ENCODE data around the gene GLCCI1.

GLCCI1 gene

DNA sequence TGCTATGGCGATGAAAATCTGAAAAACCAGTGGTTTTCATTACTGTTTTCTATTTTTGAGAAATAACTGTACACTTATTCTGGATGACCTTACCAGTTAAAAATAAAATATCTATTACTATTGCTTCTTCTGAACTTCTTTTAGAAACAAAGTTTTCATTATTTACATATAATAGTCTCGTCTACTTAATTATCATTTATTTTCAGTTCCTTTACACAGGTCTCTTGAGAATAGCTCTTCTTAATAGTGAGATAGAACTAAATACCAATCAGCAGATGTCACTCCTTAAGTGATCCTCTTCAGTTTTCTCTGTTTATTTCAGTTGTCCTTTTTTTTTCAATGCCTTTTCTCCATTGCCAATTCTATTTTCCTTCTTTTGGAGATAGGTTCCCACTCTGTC lies 4.3 kb upstream of the GLCCI1 start:
- no peak for DNase-seq

GRCh38 chr7:7964691-7965090 lies 3.9 kb upstream of the GLCCI1 start:
- DNase-seq = no peak

DNA sequence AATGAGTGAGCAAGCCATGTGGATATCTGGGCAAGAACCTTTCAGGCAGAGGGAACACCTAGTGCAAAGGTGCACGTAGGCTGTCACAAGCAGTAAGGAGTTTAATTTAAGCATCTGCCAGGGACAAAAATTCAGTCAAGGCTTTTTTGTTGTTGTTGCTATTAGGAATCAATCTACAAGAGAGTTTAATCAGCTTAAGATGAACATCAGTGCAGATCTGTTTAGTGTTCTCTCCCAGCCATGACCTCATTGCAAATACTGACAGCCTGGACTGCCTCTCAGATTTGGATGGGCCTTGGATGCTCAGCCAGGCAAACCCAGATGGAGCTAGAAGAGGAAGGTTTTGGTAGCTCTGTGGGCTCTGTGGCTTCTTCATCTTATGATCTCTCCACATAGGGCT lies 3.3 kb upstream of the GLCCI1 start:
- no peak for DNase-seq

DNA sequence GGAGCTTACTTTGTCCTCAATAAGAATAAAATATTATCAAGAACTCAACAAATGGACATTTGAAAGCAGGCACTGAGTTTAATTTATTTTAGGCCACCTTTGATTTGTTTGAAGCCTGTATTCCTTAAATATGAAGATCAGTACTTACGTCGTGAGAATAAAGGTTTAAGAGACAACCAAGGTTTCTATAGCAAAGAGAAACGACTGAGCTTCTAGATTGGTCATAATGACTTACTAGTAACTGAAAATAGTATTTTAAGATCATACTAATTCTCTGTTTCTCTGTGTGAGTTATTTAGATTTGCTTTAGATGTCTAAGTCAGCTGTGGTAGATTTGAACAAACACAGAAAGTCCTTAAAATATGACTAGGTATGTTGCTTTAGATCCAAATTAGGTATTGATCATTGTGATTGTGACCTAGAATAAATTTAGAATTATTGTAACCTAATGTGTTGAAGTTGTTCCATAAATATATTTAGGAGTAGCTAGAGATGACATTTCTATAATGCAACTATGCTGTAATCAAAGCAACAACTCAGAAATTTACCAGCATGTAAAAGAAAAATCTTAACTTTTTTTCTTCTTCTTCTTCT lies 2.4 kb upstream of the GLCCI1 start:
- no peak for DNase-seq

DNA sequence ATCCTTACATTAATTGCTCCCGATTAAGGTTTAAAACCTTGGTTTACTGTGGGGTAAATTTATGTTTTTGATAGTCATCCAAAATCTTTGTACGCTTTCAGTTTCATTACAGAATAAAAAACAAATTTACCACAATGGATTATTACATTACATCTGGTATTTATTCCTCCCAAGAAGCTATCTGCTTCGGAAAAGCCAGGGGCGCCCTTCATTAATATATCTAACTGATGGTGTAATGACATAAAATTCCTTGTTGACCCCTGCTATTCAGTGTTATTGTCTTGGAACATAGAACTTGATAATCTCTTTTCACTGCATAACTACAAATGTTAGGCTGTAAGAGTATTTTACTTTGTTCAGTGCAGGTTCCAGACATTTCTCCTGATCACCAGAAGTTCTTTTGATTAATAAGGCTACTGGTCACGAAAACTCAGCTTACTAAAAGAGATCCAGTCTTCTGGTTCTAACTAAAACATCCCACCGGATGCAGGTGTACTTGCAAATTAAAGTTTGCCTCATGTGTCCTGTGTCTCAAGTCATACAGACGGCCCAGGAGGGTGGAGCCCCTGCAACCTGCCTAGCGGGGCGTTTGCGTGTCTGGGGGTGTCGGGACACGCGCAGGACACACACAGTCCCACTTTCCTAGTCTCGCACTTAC lies 581 bp upstream of the GLCCI1 start:
- no peak for DNase-seq

- DNase-seq = peak; percentile 89
Observed at GRCh38 chr7:7969306-7970236, 975 bp downstream of the GLCCI1 start.

DNA sequence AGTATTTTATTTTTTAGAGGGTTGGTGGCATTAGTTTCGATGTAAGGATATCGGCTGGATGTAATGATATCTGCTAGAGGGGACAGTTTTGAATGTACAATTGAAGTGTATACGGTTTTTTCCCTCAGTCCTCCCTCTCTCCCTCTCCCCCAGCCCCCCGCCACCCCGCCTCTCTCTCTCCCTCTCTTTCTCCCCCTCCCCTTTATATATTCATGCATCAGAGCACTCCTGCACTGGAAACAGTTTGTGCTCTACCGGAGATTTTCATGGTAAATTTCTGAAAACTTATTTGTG lies 1.6 kb downstream of the GLCCI1 start:
- peak; percentile 87 for DNase-seq

DNA sequence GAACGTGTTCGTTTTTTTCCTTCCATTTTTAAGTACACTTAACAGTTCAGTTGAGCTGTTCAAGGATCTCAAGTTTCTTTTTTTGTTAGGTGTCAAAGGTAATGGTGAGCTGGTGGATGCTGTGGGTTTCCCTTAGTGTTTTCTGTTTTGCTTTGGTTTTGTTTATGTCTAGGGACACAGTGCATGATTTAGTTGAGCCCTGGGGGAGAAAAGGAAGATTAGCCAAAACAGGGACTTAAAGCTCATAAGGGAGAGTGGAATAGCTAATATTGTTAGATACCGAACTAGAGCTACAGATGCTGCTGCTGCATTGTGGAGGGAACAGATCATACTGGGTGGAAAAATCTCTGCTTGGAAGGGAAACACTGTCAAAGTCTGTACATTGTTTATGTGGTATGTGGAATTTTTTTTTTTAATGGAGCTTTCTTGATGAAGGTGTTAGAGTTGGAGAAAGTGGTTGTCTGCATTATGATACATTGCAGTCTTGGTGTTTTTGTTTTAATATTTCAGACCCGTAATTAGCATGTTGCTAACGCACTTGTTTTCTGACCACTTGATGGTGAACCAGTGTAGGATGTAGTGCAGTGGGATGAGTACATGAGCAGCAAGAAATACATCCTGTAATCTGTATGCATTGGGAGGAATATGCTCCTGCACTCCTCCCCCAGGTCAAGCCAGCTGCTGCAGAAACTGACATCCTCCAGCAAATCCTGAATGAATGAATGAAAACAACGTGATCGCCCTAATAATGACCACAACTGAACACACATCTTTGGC lies 2.1 kb downstream of the GLCCI1 start:
- DNase-seq = peak; percentile 62

- DNase-seq = no peak
Observed at GRCh38 chr7:7971308-7972040, 2.9 kb downstream of the GLCCI1 start.

DNA sequence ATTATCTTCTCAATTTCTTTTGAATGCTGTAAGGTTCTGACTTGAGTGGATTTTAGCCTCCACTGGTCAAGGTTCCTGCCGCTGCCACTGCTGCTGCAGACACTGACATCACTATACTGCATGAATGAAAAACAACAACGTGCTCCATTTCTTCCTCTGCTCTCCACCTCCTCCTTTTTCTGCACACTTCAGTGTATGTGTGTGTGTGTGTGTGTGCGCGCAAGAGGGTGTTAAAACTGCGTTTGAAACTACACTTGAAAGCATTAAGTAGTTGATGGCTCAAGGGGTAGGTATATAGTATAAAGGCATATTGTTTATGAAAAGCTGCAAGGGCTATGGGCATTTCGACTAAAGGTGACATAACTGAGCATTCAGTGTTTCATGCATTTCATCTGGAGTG lies 3.5 kb downstream of the GLCCI1 start:
- peak; percentile 70 for DNase-seq

DNA sequence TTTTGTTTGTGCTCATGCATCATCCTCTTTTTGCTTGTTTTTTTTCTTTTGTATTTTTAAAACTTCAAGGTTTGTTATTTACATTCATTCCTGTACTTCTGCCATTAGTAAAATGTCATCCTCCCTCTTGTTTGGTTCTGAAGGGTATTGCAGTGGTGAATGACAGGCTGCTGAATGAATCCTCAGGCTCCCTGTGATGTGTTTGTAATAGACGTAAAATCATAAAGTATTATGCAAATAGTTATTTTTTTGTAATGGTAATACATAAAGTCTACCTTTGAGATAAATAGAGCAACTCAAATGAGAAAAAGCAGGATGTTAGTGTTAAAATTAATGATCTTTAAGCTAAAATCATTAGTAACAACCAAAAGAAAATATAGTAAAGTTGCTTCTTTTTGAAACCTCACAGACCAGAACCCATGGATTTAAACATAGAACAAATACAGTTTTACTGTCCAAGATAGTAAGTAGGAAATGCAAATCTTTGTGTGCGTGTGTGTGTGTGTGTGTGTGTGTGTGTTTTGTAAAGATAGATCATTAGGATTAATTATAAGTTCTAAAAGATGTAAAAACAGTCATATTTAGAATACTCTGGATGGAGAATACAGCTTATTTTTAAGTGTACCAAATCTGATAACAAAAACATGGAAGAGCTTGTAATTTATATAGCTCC lies 4.5 kb downstream of the GLCCI1 start:
- DNase-seq = no peak

DNA sequence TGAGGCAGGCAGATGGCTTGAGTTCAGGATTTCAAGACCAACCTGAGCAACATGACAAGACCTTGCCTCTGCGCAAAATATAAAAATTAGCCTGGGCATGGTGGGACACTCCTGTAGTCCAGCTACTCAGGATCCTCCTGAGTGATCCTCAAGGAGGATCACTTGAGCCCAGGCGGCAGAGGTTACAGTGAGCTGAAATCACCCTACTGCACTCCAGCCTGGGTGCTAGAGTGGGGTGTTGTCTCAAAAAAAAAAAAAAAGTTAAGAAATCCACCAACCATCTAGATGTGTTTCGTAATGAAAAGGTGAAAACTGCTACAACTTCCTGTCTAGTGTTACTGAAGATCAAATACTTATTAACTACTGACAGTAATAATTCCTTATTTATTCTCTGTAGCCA lies 8.1 kb downstream of the GLCCI1 start:
- no peak for DNase-seq

DNA sequence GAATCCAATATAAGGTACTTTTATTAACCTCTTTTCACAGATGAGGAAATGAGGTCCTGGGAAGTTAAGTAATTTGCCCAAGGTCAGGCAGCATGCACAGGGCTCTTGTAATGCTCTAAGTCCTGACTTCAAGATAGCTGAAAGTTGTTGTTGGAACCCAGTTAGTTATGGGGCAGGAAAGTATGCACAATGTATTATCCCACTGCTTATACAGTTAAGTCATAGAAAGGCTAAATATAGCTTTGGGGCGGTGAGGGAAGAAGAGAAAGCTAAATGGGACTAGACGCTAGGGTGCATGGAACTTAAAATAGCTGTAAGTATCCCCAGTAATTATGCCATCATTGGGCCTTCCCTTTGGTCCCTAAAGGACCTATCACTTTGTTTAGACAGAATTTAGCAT lies 9.2 kb downstream of the GLCCI1 start:
- DNase-seq = no peak

- no peak for DNase-seq
Observed at GRCh38 chr7:7978860-7979259, 10.3 kb downstream of the GLCCI1 start.

DNA sequence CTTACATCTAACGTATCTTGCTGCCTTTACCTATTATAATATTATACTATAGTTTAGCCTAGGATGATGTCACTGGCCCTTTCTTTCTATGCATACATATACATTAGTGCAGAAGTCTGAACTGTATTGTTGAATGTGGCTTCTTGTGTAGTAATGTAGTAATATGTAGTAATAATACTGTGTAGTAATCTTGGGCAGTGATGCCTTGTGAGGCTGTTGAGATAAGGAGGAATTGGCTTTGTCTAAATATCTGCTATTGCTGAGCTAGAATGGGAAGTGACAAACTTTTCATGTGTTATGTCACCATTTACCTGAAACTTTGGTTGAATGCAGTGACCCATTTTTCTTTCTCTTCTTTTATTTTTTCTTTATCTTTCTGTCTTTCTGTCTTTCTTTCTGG lies 11.0 kb downstream of the GLCCI1 start:
- DNase-seq = no peak

GRCh38 chr7:7980134-7980533 lies 11.5 kb downstream of the GLCCI1 start:
- DNase-seq = no peak

DNA sequence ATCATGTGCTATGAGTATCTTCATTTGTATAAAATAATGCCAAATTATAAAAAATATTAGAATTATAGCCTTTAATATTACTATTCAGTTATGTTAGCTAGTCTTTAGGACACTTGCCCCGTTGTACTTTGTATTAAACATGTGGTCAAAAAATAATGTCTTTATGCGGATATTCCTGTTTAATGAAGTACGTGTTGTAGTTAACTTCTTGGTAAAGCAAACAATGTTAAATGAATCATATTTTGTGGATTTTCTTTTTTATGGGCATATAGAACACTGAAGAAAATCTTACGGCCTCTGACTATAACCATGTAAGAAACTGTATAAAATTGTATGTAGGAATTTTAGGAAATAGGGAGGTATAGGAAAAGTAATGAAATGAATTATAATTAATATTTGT lies 14.3 kb downstream of the GLCCI1 start:
- DNase-seq = no peak

DNA sequence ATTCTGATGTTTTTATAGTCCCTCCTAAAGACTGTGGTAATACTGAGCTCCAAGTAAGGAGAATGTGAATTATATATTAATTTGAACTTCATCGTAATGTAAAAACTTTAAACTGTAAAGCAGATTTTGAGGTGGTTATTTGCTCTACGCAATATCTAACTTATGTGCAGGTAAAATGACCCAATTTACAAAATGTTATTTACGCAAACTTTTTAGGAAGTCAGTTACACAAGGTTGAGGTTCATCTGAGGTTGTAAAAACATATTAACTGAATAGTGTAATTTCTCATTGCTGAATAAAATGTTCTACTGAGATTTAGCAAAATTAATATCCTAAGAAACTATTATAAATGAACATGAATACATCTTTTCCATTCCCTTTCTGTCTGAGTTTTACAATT lies 15.8 kb downstream of the GLCCI1 start:
- no peak for DNase-seq

GRCh38 chr7:7988706-7989105 lies 20.1 kb downstream of the GLCCI1 start:
- no peak for DNase-seq

DNA sequence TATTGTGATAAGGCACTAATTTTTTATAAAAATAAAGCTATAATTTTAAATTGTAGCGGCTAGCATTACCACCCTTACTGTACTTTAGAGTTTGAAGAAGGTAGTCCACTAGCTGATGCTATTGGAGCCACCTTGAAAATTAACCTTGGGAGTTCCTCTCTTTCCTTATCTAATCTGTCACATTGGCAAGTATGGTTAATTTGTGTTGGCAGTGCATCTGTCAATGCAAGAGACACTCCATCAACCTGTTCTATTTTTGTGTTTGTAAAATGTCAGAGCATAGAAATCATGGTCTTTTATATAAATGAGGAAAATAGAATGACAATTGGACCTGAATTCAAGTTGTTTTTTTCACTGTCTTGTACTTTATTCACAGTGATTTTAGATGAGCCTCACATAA lies 20.5 kb downstream of the GLCCI1 start:
- DNase-seq = no peak

DNA sequence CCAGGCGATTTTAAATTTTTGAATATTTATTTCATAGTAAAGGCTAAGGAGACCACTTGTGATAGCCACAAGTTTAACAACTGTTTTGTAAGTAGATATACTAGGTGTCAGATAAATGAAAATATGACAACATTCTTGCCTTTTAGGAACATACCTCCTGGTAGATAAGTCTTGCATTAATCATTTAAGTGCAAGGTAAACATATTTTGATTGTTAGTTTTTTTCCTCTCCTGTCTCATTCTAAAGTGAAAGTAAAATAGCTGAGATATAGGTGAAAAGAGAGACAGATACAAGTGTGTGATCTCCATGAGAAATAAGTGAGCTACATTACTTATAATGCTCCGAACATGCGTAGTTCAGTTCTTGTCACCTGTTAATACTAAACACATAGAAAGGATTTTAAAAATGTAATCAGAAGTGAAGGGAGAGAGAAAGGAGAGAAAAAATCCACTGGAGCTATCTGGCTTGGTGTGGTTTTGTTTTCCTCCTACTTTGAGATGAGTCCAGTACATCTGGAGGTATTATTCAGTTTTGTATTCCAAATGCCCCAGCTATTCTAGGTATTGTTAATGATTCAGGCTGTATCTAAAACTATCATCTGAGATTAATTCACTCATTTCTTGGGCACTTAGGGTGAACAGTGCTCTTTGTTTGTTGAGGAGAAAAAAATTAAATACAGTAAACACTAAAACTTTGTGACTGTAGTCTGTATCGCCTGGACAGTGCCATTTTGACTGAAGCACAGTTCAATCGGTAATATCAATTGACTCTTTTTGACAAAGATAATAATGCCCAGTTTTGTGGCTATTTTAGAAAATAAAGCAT lies 21.2 kb downstream of the GLCCI1 start:
- DNase-seq = no peak
